Neural cell (in vitro differentiated cells): ENCODE measurements around the gene MEGF9. TPM values are rescaled to one million over a fixed set of nuclear protein-coding genes. Genes with fewer than 3 reads are reported as not detected.

ENCODE experiments used
- H2AFZ ChIP-seq: fragments of 200-600, 300-800 bp; sonication (generic), shearing (Covaris generic); 2 replicates; pipeline ENCODE4 v1.6.0; 2014; ENCODE audit warnings: low read depth, mild to moderate bottlenecking, antibody characterized with exemption, low read length, moderate library complexity
- H3F3A ChIP-seq: fragments of 200-600 bp; shearing (Covaris generic); 2 replicates; pipeline ENCODE4 v1.6.1; 2016; ENCODE audit warnings: mild to moderate bottlenecking, moderate library complexity, mixed read lengths, antibody characterized with exemption, low read length; ENCODE audit not compliant: insufficient read depth, poor library complexity, severe bottlenecking
- H3K27ac ChIP-seq: fragments of 200-600, 300-800 bp; sonication (generic), shearing (Covaris generic); 2 replicates; pipeline ENCODE4 v1.5.1; 2014; ENCODE audit warnings: mild to moderate bottlenecking, low read length, moderate library complexity
- H3K27me3 ChIP-seq: fragments of 300-800, 200-600 bp; sonication (generic), shearing (Covaris generic); 2 replicates; pipeline ENCODE4 v1.6.0; 2014; ENCODE audit warnings: mild to moderate bottlenecking, low read depth, low read length, moderate library complexity; ENCODE audit not compliant: insufficient read depth
- H3K36me3 ChIP-seq: fragments of 300-800, 200-600 bp; sonication (generic), shearing (Covaris generic); 2 replicates; pipeline ENCODE4 v1.5.1; 2014; ENCODE audit warnings: mild to moderate bottlenecking, antibody characterized with exemption, low read length, moderate library complexity; ENCODE audit not compliant: insufficient read depth
- H3K4me2 ChIP-seq: fragments of 300-800, 200-600 bp; sonication (generic), shearing (Covaris generic); 2 replicates; pipeline ENCODE4 v1.6.0; 2014; ENCODE audit warnings: mild to moderate bottlenecking, low read length
- H3K4me3 ChIP-seq: fragments of 300-800, 200-600 bp; sonication (generic), shearing (Covaris generic); 2 replicates; pipeline ENCODE4 v1.5.1; 2014; ENCODE audit warnings: mild to moderate bottlenecking, low read length, moderate library complexity
- H3K79me2 ChIP-seq: fragments of 200-600 bp; shearing (Covaris generic); replicated peaks from 2 replicates; pipeline ENCODE4 v1.6.0; 2014; ENCODE audit warnings: mild to moderate bottlenecking, low read length, moderate library complexity; ENCODE audit not compliant: insufficient read depth
- H3K9ac ChIP-seq: fragments of 300-800, 200-600 bp; sonication (generic), shearing (Covaris generic); 2 replicates; pipeline ENCODE4 v1.6.1; 2016; ENCODE audit warnings: mild to moderate bottlenecking, low read length, mixed read lengths
- H3K9me2 ChIP-seq: fragments of 200-600 bp; shearing (Covaris generic); 2 replicates; pipeline ENCODE4 v1.6.1; 2016; ENCODE audit warnings: mild to moderate bottlenecking, low read length, mixed read lengths; ENCODE audit not compliant: insufficient read depth
- H3K9me3 ChIP-seq: fragments of 200-600, 300-800 bp; sonication (generic), shearing (Covaris generic); 2 replicates; pipeline ENCODE4 v1.6.1; 2016; ENCODE audit warnings: mild to moderate bottlenecking, mixed run types, low read length, moderate library complexity, mixed read lengths
- H4K20me1 ChIP-seq: fragments of 200-600 bp; shearing (Covaris generic); 2 replicates; pipeline ENCODE4 v1.6.1; 2016; ENCODE audit warnings: mild to moderate bottlenecking, mixed run types; ENCODE audit not compliant: insufficient read depth
- CTCF ChIP-seq: fragments of 450-650 bp; IDR thresholded peaks from 2 replicates; pipeline ENCODE4 v1.5.1; 2014; ENCODE audit warnings: antibody characterized with exemption, mild to moderate bottlenecking, moderate library complexity; ENCODE audit not compliant: poor library complexity, severe bottlenecking
- EP300 ChIP-seq: fragments of 450-650 bp; conservative IDR thresholded peaks from 2 replicates; pipeline ENCODE4 v1.6.1; 2014; ENCODE audit warnings: antibody characterized with exemption, mild to moderate bottlenecking, moderate library complexity; ENCODE audit not compliant: poor library complexity, severe bottlenecking
- EZH2 ChIP-seq: fragments of 200-600, 300-800 bp; shearing (Covaris generic), sonication (generic); IDR thresholded peaks from 2 replicates; pipeline ENCODE4 v1.6.1; 2014; ENCODE audit warnings: antibody characterized with exemption, low read length, borderline replicate concordance, mild to moderate bottlenecking; ENCODE audit not compliant: insufficient read depth, poor library complexity, severe bottlenecking
- MXI1 ChIP-seq: fragments of 450-650 bp; conservative IDR thresholded peaks from 2 replicates; pipeline ENCODE4 v1.6.1; 2014; ENCODE audit warnings: antibody characterized with exemption, mild to moderate bottlenecking; ENCODE audit not compliant: poor library complexity, severe bottlenecking
- POLR2AphosphoS5 ChIP-seq: IDR thresholded peaks from 2 replicates; pipeline ENCODE4 v1.6.1; 2012
- RAD21 ChIP-seq: fragments of 450-650 bp; conservative IDR thresholded peaks from 2 replicates; pipeline ENCODE4 v1.6.1; 2014; ENCODE audit warnings: antibody characterized with exemption, mild to moderate bottlenecking, moderate library complexity
- REST ChIP-seq: IDR thresholded peaks from 2 replicates; pipeline ENCODE4 v1.6.1; 2012; ENCODE audit warnings: borderline replicate concordance
- SMC3 ChIP-seq: fragments of 450-650 bp; conservative IDR thresholded peaks from 2 replicates; pipeline ENCODE4 v1.6.1; 2014; ENCODE audit warnings: antibody characterized with exemption, mild to moderate bottlenecking, moderate library complexity; ENCODE audit not compliant: poor library complexity
- TAF1 ChIP-seq: IDR thresholded peaks from 2 replicates; pipeline ENCODE4 v1.6.1; 2012; ENCODE audit warnings: low read depth
- polyA plus RNA-seq: library from polyadenylated mRNA; depleted of rRNA; stranded (reverse); fragments of >200 nt; gene quantifications from 2 replicates; pipeline ENCODE4 v1.2.3, GENCODE V29; 2014

Gene MEGF9
- polyA plus RNA-seq, 1 donor from 2014 or later: 35.0 TPM

DNA sequence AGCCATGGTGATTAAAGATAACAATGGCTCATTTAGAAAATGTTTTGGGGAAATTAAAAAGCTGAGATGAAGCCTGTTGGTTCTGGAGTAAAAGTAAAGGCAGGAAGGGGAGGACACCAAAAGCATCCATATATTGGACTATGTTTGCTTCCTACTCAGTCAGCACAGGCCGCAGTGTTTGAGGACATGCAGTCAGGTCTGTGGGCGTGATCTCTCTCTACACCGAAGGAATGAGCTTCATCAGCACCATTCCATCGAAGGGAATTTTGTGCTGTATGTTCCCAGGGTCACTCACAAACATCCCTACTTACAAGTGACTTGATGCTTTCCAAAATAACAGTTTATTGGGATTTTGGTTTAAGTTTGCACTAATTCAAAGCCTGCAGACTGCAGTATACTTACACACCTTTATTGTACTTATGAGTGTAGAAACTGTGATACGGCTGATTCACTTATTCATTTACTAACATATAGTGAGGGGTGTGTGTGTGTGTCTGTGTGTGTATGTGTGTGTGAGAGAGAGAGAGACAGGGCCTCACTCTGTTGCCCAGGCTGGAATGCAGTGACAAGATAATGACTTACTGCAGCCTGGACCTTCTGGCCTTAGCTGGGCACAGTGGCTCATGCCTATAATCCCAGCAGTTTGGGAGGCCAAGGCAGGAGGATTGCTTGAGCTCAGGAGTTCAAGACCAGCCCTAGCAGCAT lies 120.9 kb downstream of the MEGF9 start:
- H3K36me3 ChIP-seq: no peaks in the 10 kb centered on the region
- H4K20me1 ChIP-seq: no peaks in the 10 kb centered on the region
- H3K4me2 ChIP-seq: no peak overlapping the region
- H3F3A ChIP-seq: no peaks in the 10 kb centered on the region
- H3K9ac ChIP-seq: no peak overlapping the region
- no peaks in the 10 kb centered on the region for H3K27me3 ChIP-seq
- no peak overlapping the region for H2AFZ ChIP-seq
- H3K4me3 ChIP-seq: no peak overlapping the region
- no peaks in the 10 kb centered on the region for H3K9me2 ChIP-seq
- no peaks in the 10 kb centered on the region for H3K79me2 ChIP-seq
- no peaks in the 10 kb centered on the region for H3K9me3 ChIP-seq
- no peak for TF ChIP-seq SMC3
- TF ChIP-seq RAD21: no peak
- no peak for TF ChIP-seq EZH2
- TF ChIP-seq POLR2AphosphoS5: no peak
- TF ChIP-seq REST: no peak
- TF ChIP-seq CTCF: no peak
- no peak for TF ChIP-seq EP300
- no peak for TF ChIP-seq MXI1
- no peak for TF ChIP-seq TAF1
- H3K27ac ChIP-seq: no peak overlapping the region

GRCh38 chr9:120592210-120592609 lies 122.1 kb downstream of the MEGF9 start:
- Histone ChIP-seq H3K36me3 (no peaks in the 10 kb centered on the region), H3K79me2 (no peaks in the 10 kb centered on the region), H2AFZ (no peak overlapping the region), H3K4me2 (no peak overlapping the region), H3K9me2 (no peaks in the 10 kb centered on the region), H3K9ac (no peak overlapping the region), H3K9me3 (no peaks in the 10 kb centered on the region), H3K27ac (no peak overlapping the region), H4K20me1 (no peaks in the 10 kb centered on the region), H3K27me3 (no peaks in the 10 kb centered on the region), H3K4me3 (no peak overlapping the region), H3F3A (no peaks in the 10 kb centered on the region)
- TF ChIP-seq POLR2AphosphoS5 (no peak), SMC3 (no peak), EP300 (no peak)
